22Rv1 (cell line): ENCODE data around the gene PPM1H.
A peak's percentile ranks its signal among the peaks of the same experiment; 100 is the strongest.
"Not testable (repeated sequence)": the region's sequence is repeated elsewhere in the genome, so short reads cannot be mapped to it uniquely, and the experiment has no call there.

Experiments used
- H3K27ac ChIP-seq: fragments of 450-650 bp; 2 replicates; pipeline ENCODE4 v1.5.1; 2017
- ZFX ChIP-seq: fragments of 450-650 bp; IDR thresholded peaks from 2 replicates; pipeline ENCODE4 v1.6.1; 2017; ENCODE audit warnings: antibody characterized with exemption, borderline replicate concordance
- TF ChIP-seq, protein P1 (sequence below): fragments of 450-650 bp; IDR thresholded peaks from 2 replicates; pipeline ENCODE4 v1.5.1; 2017; ENCODE audit warnings: mild to moderate bottlenecking

Gene PPM1H

DNA sequence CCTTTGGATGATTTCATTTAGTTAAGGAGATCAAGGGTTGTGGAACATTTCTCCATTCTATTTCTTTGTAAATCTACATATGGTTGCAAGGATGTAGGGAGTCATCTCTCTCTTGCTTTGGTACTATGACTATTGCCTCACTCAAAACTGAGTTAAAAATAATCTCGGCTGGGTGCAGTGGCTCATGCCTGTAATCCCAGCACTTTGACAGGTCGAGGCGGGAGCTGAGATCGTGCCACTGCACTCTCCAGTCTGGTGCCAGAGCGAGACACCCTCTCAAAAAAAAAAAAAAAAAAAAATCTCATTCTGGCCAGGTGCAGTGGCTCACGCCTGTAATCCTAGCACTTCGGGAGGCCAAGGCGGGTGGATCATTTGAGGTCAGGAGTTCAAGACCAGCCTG, 24.8 kb upstream of the PPM1H start:
- TF ChIP-seq ZFX: no peak
- TF ChIP-seq, protein P1, sequence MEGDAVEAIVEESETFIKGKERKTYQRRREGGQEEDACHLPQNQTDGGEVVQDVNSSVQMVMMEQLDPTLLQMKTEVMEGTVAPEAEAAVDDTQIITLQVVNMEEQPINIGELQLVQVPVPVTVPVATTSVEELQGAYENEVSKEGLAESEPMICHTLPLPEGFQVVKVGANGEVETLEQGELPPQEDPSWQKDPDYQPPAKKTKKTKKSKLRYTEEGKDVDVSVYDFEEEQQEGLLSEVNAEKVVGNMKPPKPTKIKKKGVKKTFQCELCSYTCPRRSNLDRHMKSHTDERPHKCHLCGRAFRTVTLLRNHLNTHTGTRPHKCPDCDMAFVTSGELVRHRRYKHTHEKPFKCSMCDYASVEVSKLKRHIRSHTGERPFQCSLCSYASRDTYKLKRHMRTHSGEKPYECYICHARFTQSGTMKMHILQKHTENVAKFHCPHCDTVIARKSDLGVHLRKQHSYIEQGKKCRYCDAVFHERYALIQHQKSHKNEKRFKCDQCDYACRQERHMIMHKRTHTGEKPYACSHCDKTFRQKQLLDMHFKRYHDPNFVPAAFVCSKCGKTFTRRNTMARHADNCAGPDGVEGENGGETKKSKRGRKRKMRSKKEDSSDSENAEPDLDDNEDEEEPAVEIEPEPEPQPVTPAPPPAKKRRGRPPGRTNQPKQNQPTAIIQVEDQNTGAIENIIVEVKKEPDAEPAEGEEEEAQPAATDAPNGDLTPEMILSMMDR: no peak
- H3K27ac ChIP-seq: no peak overlapping the region

DNA sequence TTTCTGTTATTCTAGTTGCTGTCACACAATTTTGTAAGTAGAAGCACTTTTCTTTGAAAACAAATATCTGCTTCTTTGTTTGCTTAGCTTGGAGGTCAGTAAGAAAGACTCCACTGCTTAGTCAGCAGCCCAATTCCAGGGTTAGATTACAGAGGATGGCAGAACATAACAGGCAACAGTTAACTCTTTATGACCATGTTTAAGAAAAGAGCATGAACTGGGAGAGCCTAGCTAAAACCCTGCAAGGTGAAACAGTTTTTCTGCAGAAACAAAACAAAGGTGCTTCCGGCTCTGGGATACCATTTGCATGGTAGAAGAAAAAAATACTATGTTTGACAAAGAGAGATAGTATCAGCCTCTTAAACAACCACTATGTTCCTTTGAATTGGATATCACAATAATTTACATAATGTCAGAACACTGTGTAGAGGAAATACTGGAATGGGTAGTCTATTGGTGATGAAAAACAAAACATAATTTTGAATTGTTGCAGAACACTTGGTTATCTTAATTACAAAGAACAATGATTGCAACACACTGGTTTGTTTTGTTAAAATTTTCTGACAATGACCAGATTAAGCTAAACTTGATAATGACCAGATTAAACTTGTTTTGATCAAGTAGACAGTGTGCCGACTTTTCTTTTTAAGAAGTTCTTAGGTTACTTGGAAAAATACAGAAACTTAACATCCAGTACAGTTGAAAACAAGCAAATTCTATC, 22.4 kb upstream of the PPM1H start:
- H3K27ac ChIP-seq: peak overlapping the region; percentile 38
- no peak for TF ChIP-seq ZFX
- TF ChIP-seq, protein P1: no peak

DNA sequence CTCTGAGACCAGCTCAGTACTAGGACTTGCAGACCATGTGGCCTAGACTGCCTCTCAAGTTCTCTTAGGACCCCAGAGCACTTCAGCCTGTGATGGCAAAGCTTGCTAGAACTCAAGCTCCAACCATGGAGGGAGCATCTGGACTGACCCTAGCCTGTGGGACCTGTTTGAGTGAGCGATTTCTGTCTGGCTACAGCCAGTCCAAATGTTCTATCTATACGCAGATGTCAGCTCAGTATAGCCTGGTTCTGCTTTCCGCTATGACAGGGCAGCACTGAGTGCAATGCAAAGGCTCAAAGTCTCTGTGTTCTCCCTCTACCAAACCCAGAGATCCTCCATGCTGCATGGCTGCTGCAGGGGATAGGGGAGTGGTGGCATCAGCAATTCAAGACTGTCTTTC, 20.7 kb upstream of the PPM1H start:
- TF ChIP-seq, protein P1: no peak
- TF ChIP-seq ZFX: no peak
- no peak overlapping the region for H3K27ac ChIP-seq

- TF ChIP-seq, protein P1: no peak
- no peak for TF ChIP-seq ZFX
- H3K27ac ChIP-seq: no peak overlapping the region
Observed at GRCh38 chr12:62950317-62950716, 15.4 kb upstream of the PPM1H start.

DNA sequence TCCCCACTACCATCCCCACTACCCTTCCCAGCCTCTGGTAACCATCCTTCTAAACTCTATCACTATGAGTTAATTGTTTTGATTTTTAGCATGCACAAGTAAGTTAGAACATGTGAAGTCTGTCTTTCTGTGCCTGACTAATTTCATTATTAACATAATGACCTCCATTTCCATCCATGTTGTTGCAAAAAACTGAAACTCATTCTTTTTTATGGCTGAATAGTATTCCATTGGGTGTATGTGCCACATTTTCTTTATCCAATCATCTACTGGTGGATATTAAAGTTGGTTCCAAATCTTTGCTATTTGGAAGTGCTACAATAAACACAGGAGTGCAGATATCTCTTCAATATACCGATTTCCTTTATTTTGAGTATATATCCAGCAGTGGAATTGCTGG, 13.2 kb upstream of the PPM1H start:
- no peak for TF ChIP-seq ZFX
- TF ChIP-seq, protein P1: no peak

GRCh38 chr12:62947364-62947763, 12.4 kb upstream of the PPM1H start:
- TF ChIP-seq, protein P1: no peak
- TF ChIP-seq ZFX: no peak
- H3K27ac ChIP-seq: no peak overlapping the region

More for the DNA sequence above, 13.2 kb upstream of the PPM1H start:
- no peak overlapping the region for H3K27ac ChIP-seq

DNA sequence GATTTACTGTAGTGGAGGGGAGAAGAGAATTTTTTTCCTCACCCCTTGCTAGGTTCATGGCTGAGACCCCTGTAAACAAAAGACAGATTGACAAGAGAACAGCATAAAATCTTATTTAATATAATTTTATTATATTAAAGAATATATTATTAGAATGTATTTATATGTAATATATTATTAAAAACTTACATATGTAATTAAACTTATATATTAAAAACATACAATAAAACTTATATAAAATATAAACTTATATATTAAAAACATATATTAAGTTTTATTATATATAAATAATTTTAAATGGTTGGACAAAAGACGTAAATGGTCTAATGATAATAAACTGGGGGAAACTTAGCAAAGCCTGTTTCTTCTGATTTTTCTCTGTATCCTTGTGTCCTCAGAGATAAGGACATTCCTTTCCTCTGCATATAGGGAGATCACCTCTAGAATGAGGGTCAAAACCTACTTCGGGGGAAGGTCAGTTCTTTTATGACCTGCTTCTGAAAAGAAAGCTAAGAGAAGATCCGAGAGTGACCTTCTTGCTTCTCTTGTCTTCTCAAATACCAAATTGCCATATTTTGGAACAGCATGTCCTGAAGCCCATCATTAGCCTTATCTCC, 8.9 kb upstream of the PPM1H start:
- TF ChIP-seq, protein P1: no peak
- TF ChIP-seq ZFX: no peak
- no peak overlapping the region for H3K27ac ChIP-seq

DNA sequence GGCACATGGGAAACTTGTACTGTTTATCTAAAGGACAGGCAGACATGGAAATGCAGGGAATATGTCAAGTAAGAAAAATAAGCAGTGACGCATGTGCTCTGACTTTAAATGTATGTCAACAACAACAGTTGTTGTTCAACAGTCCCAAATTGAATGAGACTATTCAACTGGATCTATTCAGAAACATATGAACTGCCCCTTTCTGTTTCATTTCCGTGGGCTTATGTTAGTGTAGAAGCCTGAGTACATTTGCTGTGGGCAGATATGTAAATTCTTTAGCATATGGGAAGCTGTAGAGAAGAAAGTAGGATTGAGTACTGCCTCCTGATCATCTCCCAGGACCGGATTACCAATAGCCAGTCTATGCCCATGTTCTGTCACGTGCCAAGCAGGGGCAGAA, 7.4 kb upstream of the PPM1H start:
- H3K27ac ChIP-seq: not testable (repeated sequence)
